WI38 (cell line): ENCODE measurements around the gene DDOST.

Experiments
- H3K4me3 ChIP-seq: 2 replicates; pipeline ENCODE4 v1.5.1; 2011; ENCODE audit warnings: low read depth, mild to moderate bottlenecking, control low read depth, low read length
- CTCF ChIP-seq: IDR thresholded peaks from 2 replicates; pipeline ENCODE4 v1.5.1; 2012; ENCODE audit warnings: low read depth, mild to moderate bottlenecking, control low read depth, low read length

The DDOST gene

DNA sequence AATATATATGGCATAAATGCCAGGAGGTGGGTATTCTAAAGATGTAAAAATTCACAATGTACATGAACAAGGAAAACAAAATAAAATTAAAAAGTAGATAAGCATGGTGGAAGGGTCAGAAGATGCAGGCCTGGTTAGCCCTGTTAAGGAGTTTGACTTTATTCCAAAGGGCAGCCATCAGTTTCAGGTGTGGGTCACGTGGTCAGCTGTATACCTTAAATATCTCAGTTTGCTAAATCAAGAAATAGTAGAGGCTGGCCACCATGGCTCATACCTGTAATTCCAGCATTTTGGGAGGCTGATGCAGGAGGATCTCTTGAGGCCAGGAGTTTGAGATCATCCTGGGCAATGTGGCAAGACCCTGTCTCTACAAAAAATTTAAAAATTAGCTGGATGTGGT is 36.5 kb downstream of the DDOST start:
- no peak overlapping the region for H3K4me3 ChIP-seq
- no peak for TF ChIP-seq CTCF

GRCh38 chr1:20621012-20621411 is 40.2 kb downstream of the DDOST start:
- TF ChIP-seq CTCF = no peak
- H3K4me3 ChIP-seq = no peak overlapping the region

DNA sequence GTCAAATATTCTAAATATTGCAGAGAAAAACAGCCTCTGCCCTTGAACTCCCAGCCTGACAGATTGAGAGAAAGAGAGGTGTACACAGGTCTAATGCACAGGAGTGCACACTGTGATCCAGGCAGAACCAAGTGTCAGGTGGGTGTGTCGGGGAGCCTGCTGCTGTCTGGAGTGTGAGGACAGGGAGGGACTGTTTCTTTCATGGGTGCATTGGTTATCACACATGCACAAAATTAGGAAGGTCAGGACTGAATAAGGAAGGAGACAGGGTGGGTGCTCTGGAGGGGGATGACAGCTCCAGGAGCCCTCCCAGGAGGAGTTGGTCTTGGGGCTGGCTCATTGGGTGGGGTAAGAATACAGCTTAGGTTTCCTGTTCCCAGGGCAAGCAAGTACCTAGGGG is 41.2 kb downstream of the DDOST start:
- no peak overlapping the region for H3K4me3 ChIP-seq
- TF ChIP-seq CTCF = no peak

DNA sequence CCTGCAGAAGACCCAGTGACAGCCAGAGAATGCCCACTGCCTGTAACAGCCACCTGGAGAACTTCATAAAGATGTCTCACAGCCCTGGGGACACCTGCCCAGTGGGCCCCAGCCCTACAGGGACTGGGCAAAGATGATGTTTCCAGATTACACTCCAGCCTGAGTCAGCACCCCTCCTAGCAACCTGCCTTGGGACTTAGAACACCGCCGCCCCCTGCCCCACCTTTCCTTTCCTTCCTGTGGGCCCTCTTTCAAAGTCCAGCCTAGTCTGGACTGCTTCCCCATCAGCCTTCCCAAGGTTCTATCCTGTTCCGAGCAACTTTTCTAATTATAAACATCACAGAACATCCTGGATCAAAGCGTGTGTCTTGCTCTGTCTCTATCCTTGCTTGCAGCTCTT is 42.6 kb downstream of the DDOST start:
- H3K4me3 ChIP-seq = no peak overlapping the region
- no peak for TF ChIP-seq CTCF

- no peak overlapping the region for H3K4me3 ChIP-seq
- no peak for TF ChIP-seq CTCF
Measured at GRCh38 chr1:20616847-20617487, 44.2 kb downstream of the DDOST start.

DNA sequence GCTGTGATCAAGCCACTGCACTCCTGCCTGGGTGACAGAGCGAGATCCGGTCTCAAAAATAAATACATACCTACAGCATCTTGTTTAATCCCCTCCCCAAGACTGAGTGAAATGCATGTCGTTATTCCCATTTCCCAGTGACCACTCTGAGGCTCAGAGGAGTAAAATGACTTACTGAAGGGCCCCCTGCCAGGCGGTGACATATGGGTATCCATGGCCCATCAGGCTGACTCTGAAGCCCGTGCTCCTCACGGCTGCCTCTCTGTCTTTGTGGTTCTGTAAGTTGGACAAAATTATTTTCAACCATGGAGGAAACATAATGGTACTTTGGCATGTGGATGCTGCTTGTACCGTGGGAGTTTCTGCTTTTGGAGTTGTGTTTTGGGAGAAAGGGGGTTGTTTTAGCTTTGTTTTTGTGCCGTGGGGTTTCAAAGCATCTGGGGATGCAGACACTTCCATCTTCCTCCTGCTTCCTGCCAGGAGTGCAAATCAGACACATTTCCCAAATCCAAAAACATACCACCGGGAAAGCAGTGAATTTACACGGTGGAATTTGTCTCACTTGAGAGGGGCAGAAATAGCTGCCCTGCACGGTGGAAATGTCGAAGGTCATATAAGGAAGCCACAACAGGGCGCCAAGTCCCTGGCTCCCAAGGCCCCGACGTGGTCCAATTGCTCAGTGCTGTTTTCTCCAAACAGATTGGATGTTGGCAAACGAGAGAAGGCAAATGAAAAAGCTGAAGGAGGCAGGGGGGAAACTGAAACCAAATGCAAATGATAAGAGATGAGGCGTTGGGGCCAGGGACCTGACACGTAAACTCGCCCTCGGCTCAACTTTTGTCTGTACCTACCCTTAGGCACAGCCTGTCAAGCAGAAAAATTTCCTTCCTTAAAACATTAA is 45.0 kb downstream of the DDOST start:
- no peak overlapping the region for H3K4me3 ChIP-seq
- no peak for TF ChIP-seq CTCF

- TF ChIP-seq CTCF = no peak
- H3K4me3 ChIP-seq = no peak overlapping the region
Measured at GRCh38 chr1:20614131-20614579, 47.0 kb downstream of the DDOST start.
